ENCODE measurements around the gene ABHD2. TPM values are rescaled to one million over a fixed set of nuclear protein-coding genes. Genes with fewer than 3 reads are reported as not detected.
"Not testable (repeated sequence)": the region's sequence is repeated elsewhere in the genome, so short reads cannot be mapped to it uniquely, and the experiment has no call there.

ABHD2 gene
- total RNA-seq, 1 donor from 2014 or later, result 32.9 TPM

DNA sequence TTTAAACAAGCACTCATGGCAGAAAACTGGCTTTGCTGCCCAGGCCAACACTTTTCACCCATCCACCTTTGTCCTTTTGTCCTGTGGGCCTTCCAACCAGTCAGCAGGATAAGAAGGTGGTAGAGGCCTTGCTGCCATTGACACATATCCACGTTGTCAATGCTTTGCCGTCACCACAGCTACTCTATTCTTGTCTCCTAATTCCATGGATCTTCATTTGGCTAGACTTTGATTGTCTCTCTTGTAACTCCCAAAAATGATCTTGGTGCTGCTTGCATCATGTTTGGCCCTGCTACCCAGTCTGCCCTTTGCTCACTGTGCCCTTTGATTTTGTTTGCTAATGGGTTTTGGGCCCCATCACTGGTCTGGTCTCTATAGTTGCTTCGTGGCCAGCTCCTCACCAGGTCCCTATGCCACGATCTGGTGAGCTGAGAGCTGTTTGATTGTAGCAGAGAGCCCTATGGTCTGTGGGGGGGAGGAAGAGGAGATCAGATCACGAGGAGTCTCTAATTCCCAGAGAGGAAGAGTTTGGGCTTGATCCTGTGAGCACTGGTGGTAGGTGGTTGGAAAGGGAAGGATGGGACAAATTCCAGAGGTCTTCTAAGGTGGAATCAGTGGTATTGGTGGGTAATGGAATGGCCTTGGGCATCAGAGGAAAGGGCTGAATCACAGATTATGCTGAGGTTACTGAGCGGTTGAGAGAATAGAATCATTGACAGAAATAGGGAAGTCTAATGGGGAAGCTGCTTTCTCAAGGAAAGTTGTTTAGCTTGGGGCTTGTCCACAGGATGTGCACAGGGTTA lies 40.3 kb downstream of the ABHD2 start:
- TF ChIP-seq, protein P1, sequence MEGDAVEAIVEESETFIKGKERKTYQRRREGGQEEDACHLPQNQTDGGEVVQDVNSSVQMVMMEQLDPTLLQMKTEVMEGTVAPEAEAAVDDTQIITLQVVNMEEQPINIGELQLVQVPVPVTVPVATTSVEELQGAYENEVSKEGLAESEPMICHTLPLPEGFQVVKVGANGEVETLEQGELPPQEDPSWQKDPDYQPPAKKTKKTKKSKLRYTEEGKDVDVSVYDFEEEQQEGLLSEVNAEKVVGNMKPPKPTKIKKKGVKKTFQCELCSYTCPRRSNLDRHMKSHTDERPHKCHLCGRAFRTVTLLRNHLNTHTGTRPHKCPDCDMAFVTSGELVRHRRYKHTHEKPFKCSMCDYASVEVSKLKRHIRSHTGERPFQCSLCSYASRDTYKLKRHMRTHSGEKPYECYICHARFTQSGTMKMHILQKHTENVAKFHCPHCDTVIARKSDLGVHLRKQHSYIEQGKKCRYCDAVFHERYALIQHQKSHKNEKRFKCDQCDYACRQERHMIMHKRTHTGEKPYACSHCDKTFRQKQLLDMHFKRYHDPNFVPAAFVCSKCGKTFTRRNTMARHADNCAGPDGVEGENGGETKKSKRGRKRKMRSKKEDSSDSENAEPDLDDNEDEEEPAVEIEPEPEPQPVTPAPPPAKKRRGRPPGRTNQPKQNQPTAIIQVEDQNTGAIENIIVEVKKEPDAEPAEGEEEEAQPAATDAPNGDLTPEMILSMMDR (conservative IDR thresholded peaks at IDR 0.05; ENCODE audit: low read depth, low read length), result no peak
- DNase-seq (ENCODE audit: low read depth), result no peak
- H3K4me3 ChIP-seq (ENCODE audit: low read depth, low read length), result no peak overlapping the region

- TF ChIP-seq, protein P1 (conservative IDR thresholded peaks at IDR 0.05; ENCODE audit: low read depth, low read length), result peak; percentile 95
- no peak overlapping the region for H3K4me3 ChIP-seq (ENCODE audit: low read depth, low read length)
- DNase-seq (ENCODE audit: low read depth), result no peak
Observed at GRCh38 chr15:89129123-89129815, 41.0 kb downstream of the ABHD2 start.

DNA sequence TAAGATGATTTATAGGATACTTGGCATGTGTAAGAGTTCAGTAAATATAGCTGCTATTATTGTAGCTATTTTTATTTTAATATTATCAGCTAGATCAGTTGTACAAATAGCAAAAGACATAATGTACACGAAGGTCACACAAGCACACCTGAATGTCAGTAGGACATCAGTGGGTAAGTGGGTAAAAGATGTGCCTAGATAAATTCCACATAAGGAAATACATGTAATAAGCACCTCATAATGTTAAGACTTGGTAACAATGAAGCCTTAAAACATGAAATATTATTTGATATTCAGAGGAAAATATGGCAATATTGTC lies 41.5 kb downstream of the ABHD2 start:
- DNase-seq (ENCODE audit: low read depth), result no peak
- TF ChIP-seq, protein P1 (conservative IDR thresholded peaks at IDR 0.05; ENCODE audit: low read depth, low read length), result no peak
- H3K4me3 ChIP-seq (ENCODE audit: low read depth, low read length), result no peak overlapping the region

DNA sequence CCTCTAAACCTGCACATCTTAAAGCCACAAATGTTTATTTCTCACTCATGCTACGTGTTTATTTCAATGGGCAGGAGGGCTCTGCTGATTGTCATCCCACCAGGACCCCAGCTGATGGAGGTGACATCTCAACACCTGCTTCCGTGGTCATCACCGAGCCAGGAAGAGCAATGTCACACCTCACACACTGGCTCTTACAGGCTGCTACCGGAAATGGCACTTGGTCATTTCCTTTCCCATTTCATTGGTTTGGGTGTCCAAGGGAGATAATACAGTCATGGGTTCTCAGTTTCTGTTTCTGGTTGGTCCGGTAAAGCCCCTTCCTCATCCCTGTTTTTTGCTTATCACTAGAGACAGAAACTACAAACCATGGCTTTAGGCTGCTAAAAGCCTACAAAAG lies 41.9 kb downstream of the ABHD2 start:
- TF ChIP-seq, protein P1 (conservative IDR thresholded peaks at IDR 0.05; ENCODE audit: low read depth, low read length), result no peak
- H3K4me3 ChIP-seq (ENCODE audit: low read depth, low read length), result no peak overlapping the region
- DNase-seq (ENCODE audit: low read depth), result no peak

DNA sequence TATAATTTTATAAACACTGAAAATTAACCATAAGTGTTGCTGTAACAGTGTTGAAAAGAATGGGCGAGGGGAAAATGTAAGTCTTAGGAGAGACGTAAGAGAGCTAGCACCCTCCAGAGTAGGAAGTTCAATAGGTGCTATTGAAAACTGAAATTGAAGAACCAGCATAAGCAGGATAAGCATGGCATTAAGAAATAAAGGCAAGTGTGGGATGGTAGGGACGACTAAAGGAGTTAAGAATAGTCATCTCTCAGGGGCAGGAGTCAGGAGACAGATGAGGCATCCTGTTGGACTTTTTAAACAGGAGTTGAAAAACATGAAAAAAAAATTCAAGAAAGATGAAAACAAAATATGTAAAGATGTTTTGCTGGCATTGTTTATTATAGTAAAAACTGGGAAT lies 43.5 kb downstream of the ABHD2 start:
- no peak for DNase-seq (ENCODE audit: low read depth)
- TF ChIP-seq, protein P1 (conservative IDR thresholded peaks at IDR 0.05; ENCODE audit: low read depth, low read length), result no peak
- no peak overlapping the region for H3K4me3 ChIP-seq (ENCODE audit: low read depth, low read length)

DNA sequence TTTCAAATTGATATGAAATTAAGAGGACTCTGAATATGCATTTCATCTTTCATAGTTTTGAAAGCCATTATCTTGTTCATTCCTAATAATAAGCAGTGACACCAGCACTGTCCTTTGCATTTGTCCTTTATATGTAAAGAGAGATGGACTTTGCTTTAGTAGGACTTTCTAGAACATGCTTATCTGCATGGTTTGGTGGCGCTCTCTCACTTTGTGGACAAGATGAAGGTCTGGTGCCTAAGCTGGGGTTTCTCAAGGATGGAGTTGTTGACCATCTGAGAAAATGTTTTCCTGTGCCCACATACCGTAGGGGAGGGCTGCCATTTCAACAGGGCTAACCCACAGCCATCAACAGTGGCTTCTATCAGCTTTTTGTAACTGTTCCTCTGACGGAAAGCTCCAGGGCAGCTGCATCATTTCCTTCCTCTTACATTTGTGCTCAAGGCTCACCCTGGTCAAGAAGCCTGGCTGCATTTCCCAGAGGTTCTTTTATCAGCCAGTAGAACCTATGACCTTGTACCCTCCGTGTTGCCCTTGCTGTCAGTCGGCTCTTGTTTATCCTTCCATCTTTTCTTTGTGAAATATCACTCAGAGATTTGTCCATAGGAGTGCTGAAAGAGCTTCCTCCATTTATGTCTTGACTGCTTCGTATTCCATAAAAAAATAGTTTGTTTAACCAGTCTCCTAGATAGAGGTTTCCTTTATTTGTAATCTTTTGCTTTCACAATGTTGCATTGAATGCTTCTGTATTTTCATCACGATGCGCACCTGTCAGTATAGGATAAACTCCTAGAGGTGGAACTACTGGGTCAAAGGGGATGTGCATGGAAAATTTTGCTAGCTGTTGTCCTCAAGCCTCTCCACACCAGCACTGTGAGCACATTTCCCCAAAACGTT lies 44.6 kb downstream of the ABHD2 start:
- no peak for DNase-seq (ENCODE audit: low read depth)
- TF ChIP-seq, protein P1 (conservative IDR thresholded peaks at IDR 0.05; ENCODE audit: low read depth, low read length), result no peak
- H3K4me3 ChIP-seq (ENCODE audit: low read depth, low read length), result no peak overlapping the region

GRCh38 chr15:89135387-89136077 lies 47.3 kb downstream of the ABHD2 start:
- DNase-seq (ENCODE audit: low read depth); H3K4me3 ChIP-seq (ENCODE audit: low read depth, low read length): not testable (repeated sequence)

All from epithelial cell of proximal tubule (primary cell).